WI38 (cell line): ENCODE measurements around the gene HSD17B8.

Experiments used
- H3K4me3 ChIP-seq: 2 replicates; pipeline ENCODE4 v1.5.1; 2011; ENCODE audit warnings: low read depth, mild to moderate bottlenecking, control low read depth, low read length
- CTCF ChIP-seq: IDR thresholded peaks from 2 replicates; pipeline ENCODE4 v1.5.1; 2012; ENCODE audit warnings: low read depth, mild to moderate bottlenecking, control low read depth, low read length

HSD17B8 gene

GRCh38 chr6:33198853-33199436 lies 5.5 kb upstream of the HSD17B8 start:
- H3K4me3 ChIP-seq: peak overlapping the region; percentile 84
- TF ChIP-seq CTCF: no peak

GRCh38 chr6:33199687-33200218 lies 4.7 kb upstream of the HSD17B8 start:
- peak overlapping the region; percentile 84 for H3K4me3 ChIP-seq
- TF ChIP-seq CTCF: no peak

- no peak for TF ChIP-seq CTCF
- peak within 1 kb of the TSS; percentile 84 for H3K4me3 ChIP-seq
Measured at GRCh38 chr6:33200219-33201146, 4.0 kb upstream of the HSD17B8 start, which contains the start of the genes RXRB and SLC39A7. RXRB (minus strand) TSS chr6:33200665; CDS start chr6:33200476, 189 bp downstream. SLC39A7 (plus strand) TSS chr6:33200867; CDS start chr6:33201246, 379 bp downstream.

GRCh38 chr6:33201147-33201545 lies 3.3 kb upstream of the HSD17B8 start:
- TF ChIP-seq CTCF: no peak
- peak overlapping the region; percentile 84 for H3K4me3 ChIP-seq

- H3K4me3 ChIP-seq: peak overlapping the region; percentile 84
- TF ChIP-seq CTCF: no peak
Measured at GRCh38 chr6:33201935-33202334, 2.5 kb upstream of the HSD17B8 start.

- no peak for TF ChIP-seq CTCF
- H3K4me3 ChIP-seq: no peak overlapping the region
Measured at GRCh38 chr6:33202799-33203198, 1.7 kb upstream of the HSD17B8 start.
